Mesenteric fat pad (tissue), 1 donor: ENCODE measurements around the gene CIITA. TPM values are rescaled to one million over a fixed set of nuclear protein-coding genes. Genes with fewer than 3 reads are reported as not detected.
A peak's percentile ranks its signal among the peaks of the same experiment; 100 is the strongest.

ENCODE experiments used
- DNase-seq: peaks from one replicate; pipeline ENCODE4 v3.0.0-alpha.2; 2020; ENCODE audit warnings: low spot score
- total RNA-seq: library from RNA; stranded (reverse); fragmentation: NEBNext Ultra II Directional; extraction: Animal tissue kit (Norgen Biotek cat#: 25700); gene quantifications from one replicate; pipeline ENCODE4 v1.2.1, GENCODE V29; 2021
- donor health status: DM: yes; HTN: yes; CAD: no.

Gene CIITA
- total RNA-seq, 1 donor from 2014 or later: 10.0 TPM

DNA sequence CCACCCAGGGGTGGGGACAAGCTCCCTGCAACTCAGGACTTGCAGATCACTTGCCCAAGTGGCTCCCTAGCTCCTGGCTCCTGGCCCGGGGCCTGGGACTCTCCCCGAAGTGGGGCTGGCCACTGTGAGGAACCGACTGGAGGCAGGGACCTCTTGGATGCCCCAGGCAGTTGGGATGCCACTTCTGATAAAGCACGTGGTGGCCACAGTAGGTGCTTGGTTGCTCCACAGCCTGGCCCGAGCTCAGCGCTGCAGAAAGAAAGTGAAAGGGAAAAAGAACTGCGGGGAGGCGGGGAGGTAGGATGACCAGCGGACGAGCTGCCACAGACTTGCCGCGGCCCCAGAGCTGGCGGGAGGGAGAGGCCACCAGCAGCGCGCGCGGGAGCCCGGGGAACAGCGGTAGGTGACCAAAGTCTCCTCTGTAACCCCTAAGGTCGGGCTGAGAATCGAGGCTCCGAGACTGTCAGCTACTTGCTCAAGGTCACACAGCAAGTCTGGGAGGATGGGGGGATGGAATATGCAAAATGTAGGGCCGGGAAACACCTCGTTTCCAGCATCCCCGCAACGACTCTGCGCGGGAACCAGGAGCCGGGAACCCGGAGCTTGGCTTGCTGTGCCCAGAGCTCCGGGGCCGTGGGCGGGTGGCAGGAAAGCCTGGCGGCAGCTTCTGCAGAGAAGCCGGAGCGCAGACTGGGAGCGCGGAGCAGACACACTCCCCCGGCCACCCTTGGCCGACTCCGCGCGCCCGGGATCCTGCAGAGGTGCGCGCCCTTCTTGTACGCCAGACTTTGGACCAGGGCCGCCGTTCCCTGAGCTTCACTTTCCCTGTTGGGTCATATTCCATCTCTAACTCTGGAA, 1.9 kb downstream of the CIITA start:
- DNase-seq: peak; percentile 90

DNA sequence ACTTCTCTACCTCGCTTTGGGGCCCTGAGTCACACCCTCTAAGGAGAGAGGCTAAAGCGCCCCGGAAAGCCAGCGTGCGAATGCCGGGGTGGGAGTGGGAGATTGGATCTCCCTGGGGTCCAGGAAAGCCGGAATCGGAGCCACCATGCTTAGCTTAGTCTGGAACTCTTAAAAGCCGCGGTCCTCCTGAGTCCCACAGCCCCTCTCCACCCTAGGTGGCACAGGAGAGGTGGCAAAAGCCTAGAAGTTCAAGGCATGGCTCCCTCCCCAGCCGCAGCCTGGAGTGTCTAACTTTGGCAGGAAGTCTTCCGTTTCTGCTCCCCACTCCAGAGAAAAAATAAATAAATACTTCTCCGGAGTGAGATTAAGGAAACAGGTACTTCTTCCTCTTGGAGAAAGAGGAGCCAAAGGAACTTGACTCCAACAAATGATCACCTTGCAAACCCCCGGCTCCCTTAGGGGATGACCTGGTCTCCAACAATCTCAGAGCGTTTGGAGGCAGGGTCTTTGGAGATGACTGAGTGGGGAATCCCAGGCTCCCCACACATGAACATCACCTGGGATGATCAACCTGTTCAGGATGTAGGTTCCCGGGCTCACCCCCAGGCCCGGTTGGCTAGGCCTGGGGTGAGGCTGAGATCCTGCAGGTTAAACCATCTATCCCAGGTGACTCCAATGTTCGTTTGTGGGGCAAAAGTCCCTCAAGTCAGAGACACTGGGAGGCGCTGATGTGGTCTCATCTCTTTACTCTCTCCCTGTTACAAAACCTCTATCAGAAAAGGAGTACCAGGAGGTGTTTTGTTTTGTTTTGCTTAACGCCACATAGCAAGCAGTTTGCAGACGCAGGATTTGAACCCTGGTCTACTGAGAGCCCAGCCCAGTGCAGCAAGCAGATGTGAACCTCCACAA, 2.9 kb downstream of the CIITA start:
- DNase-seq: peak; percentile 53

GRCh38 chr16:10880594-10881452, 3.8 kb downstream of the CIITA start:
- DNase-seq: peak; percentile 55

DNA sequence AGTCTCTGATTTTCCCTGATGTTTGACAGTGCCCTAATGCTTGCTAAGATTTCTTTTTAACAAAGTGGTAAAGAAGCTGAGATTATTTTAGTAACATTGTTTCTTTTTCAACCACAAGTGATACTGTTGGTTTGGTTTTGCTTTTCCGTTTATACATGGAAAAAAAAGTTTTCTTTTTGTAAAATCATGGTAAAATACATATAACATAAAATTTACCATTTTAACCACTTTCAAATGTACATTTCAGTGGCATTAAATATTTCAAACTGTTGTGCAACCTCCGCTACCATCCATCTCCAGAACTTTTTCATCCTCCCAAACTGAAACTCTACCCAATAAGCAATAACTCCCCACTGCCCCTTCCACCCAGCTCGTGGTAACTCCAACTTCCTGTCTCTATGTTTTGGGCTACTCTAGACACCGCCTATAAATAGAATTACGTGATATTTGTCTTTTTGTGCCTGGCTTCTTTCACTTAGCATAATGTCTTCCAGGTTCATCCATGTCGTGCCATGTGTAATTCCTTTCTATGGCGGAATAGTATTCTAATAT, 4.6 kb downstream of the CIITA start:
- no peak for DNase-seq

- peak; percentile 77 for DNase-seq
Observed at GRCh38 chr16:10883004-10883403, 6.0 kb downstream of the CIITA start.

GRCh38 chr16:10885246-10885645, 8.2 kb downstream of the CIITA start:
- DNase-seq: no peak

GRCh38 chr16:10888320-10888937, 11.4 kb downstream of the CIITA start:
- DNase-seq: no peak

DNA sequence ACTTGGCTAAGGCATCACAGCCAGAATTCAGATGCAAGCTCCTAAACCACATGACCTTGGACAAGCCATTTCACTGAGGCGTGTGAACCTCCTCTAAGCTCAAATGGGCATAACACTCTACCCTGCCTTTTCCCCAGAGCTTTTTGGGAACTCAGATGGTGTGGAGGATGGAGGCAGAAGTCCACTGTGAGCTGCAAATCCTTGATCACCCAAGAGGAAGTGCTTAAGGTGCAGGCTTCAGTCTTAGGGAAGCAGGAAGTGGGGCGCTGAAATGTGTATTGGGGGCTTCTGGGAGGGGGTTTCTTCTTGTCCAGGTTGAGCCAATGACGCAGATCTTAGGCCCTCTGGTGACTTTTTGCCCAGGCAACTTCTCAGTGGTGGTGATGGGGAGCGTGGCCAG, 12.9 kb downstream of the CIITA start:
- no peak for DNase-seq

DNA sequence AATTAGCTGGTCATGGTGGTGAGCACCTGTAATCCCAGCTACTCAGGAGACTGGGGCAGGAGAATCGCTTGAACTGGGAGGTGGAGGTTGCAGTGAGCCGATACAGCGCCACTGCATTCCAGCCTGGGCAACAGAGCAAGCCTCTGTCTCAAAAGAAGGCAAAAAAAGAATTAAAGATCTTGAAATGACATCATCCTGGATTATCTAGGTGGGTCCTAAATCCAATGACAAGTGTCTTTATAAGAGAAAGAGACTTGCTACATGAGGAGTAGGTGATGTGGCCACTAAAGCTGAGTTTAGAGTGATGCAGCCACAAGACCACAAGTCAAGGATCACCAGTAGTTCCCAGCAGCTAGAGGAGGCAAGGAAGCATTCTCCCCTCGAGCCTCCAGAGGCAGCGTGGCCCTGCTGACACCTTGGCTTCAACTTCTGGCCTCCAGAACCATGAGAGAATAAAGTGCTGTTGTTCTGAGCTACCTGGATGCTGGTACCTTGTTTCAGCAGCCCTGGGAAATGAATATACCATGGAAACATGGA, 15.8 kb downstream of the CIITA start:
- no peak for DNase-seq

DNA sequence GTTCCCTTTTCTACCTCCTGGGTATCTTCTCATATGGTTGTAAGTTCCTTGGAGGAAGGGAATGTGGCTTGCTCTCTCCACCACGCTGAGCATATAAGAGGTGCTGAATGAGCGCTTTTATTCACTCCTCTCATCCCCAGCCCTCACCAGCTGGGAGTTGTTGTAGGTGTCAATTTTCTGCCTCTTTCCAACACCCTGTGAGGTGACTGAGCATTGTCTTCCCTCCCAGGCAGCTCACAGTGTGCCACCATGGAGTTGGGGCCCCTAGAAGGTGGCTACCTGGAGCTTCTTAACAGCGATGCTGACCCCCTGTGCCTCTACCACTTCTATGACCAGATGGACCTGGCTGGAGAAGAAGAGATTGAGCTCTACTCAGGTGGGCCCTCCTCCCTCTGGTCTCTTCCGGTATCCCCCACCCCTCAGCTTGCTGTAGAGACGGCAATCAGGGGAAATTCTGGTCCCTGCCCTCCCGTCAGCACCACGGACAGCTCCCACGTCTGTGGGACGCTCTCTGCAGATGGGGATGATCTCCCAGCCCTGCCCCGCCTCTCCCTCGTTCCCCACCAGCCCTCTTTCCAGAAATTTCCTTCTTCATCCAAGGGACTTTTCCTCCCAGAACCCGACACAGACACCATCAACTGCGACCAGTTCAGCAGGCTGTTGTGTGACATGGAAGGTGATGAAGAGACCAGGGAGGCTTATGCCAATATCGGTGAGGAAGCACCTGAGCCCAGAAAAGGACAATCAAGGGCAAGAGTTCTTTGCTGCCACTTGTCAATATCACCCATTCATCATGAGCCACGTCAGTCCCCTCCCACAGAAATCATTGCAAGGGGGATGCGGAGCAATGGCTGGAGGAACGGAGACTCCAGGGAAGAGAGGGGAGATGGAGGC, 18.3 kb downstream of the CIITA start:
- DNase-seq: no peak

GRCh38 chr16:10896165-10896564, 19.2 kb downstream of the CIITA start:
- DNase-seq: no peak

- DNase-seq: no peak
Observed at GRCh38 chr16:10896723-10897122, 19.7 kb downstream of the CIITA start.

DNA sequence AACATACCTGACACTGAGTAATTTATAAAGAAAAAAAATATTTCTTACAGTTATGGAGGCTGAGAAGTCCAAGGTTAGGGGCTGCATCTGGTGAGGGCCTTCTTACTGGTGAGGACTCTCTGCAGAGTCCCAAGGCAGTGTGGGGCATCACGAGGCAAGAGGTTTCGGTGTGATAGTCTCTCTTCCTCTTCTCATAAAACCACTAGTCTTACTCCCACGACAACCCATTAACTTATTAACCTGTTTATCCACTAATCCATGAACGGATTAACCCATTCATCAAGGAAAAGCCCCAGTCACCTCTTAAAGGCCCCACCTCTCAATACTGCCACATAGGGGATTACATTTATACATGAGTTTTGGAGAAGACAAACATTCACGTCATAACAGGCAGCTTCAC, 20.1 kb downstream of the CIITA start:
- DNase-seq: no peak

DNA sequence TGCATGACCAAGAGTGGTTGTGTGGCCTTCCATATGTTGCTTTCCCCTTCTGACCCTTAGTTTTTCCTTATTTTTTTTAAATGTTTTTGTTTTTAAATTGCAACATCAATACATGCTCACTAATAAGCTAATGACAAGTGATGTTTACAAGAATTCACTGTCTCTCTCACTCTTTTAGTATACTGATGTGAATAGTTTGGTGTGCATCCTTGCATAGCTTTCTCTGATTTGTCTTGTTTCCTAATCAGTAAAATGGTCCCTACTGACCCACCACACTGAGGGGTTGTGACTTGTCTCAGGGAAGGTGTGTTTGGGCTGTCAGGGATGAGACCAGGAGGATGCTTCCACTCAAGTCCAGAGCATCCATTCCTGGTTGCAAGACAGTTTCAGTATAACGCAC, 26.0 kb downstream of the CIITA start:
- DNase-seq: no peak

GRCh38 chr16:10906482-10906881, 29.5 kb downstream of the CIITA start:
- DNase-seq: no peak

DNA sequence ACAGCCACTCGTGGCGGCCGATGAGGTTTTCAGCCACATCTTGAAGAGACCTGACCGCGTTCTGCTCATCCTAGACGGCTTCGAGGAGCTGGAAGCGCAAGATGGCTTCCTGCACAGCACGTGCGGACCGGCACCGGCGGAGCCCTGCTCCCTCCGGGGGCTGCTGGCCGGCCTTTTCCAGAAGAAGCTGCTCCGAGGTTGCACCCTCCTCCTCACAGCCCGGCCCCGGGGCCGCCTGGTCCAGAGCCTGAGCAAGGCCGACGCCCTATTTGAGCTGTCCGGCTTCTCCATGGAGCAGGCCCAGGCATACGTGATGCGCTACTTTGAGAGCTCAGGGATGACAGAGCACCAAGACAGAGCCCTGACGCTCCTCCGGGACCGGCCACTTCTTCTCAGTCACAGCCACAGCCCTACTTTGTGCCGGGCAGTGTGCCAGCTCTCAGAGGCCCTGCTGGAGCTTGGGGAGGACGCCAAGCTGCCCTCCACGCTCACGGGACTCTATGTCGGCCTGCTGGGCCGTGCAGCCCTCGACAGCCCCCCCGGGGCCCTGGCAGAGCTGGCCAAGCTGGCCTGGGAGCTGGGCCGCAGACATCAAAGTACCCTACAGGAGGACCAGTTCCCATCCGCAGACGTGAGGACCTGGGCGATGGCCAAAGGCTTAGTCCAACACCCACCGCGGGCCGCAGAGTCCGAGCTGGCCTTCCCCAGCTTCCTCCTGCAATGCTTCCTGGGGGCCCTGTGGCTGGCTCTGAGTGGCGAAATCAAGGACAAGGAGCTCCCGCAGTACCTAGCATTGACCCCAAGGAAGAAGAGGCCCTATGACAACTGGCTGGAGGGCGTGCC, 30.1 kb downstream of the CIITA start:
- DNase-seq: no peak

GRCh38 chr16:10907757-10908045, 30.7 kb downstream of the CIITA start:
- no peak for DNase-seq

DNA sequence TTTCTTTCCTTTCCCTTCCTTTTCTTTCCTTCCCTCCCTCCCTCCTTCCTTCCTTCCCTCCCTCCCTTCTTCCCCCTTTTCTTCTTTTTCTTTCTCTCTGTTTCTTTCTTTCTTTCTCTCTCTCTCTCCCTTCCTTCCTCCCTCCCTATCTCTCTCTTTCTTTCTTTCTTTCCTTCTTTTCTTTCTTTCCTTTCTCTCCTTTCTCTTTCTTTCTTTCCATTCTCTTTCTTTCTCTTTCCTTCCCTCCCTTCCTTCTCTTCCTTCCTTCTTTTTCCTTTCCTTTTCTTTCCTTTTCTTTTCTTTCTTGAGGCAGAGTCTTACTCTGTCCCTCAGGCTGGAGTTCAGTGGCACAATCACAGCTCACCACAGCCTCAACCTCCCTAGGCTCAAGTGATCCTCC, 34.3 kb downstream of the CIITA start:
- no peak for DNase-seq

GRCh38 chr16:10916534-10916933, 39.5 kb downstream of the CIITA start:
- no peak for DNase-seq
